HG02840 (cell line): ENCODE data around the gene TMEM97.
"Not testable (repeated sequence)": the region's sequence is repeated elsewhere in the genome, so short reads cannot be mapped to it uniquely, and the experiment has no call there.

Experiments
- ATAC-seq: cut with Tn5 transposase; IDR thresholded peaks from one replicate; pipeline ENCODE4 v1.9.1; 2021; ENCODE audit warnings: mild to moderate bottlenecking, moderate library complexity, moderate number of reproducible peaks; ENCODE audit not compliant: unreplicated experiment, low FRiP score

Gene TMEM97

DNA sequence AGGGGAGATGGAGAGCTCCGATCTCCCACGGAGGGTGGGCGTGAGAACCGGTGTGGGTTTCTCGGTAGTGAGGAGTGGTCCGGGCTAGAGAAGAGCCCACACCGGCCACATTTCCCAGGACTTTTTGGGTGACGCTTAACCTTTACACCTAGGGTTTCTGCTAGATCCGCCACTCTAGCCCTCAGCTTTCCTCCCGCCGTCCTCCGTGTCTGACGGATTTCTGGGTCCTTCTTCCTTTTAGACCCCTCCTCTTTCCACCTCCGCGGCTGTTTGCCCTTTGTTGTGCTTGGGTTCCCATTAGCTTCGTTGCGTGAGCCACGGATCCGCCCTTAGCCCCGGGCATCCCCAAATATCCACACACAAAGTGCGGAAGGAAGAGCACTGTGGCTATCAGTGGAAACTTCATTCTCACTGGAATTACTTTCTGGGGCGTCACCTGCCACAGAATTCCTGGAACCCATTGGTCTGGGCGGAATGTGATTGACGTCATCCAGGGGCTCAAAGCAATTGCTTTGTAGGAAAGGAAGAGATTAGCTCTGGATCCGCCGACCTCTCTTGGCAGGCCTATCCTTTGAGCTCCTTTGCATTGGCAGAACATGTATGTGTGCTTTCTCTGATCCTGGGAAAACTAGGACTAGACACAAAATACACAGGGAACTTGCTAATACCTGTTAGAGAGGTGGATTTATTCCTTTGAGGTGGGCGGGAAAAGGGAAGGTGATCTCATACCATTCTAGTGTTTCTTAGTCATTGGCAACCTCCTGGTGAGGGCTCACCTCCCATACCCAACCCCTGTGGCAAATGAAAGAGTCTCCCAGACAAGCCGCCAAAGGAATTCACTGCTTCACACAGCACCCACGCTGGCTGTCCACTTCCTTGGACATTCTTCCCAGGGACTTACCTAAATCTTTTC, 17.2 kb downstream of the TMEM97 start:
- no peak for ATAC-seq

DNA sequence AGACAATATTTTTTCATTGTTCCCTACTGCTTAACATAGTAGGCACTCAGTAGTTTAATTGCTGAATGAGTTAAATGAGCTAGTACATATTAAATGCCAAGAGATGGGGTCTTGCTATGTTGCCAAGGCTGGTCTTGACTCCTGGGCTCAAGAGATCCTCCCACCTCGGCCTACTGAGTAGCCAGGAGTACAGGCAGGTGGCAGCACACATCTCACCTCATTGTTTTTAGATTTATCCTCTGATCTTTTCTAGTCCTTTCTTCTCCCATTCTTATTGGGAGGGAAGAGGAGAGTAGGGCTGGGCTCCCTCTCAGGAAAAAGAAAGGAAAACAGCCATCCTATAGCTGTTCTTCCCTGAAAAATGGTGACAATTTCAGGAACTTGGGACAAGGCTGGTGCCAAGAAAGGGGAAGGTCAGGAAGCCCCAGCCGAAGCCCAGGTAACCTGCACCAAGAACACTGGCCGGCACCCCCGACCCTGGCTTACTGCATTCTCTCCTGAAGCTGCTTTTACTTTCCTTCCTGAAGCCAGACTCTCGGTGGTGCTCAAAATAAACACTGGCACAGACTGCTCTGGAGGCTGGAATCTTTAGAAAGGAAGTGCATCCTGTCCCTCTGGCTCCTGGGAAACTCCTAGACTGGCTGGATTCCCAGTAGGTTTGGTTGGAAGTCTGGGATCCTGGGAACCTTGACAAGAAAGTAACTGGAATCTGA, 19.2 kb downstream of the TMEM97 start:
- no peak for ATAC-seq

DNA sequence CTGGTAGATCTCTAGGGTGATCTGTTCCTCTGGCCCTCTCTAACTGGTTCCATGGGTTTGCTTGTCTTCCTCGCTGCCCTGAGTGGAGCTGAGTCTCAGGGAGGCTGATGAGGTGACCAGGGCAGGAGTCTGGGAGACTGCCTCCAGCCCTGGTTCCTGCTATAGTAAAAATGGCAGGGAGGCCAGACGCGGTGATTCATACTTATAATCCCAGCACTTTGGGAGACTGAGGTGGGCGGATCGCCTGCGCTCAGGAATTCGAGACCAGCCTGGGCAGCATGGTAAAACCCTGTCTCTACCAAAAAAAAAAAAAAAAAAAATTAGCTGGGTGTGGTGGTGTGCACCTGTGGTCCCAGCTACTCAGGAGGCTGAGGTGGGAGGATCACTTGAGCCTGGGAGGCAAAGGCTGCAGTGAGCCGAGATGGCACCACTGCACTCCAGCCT, 19.8 kb downstream of the TMEM97 start:
- not testable (repeated sequence) for ATAC-seq

DNA sequence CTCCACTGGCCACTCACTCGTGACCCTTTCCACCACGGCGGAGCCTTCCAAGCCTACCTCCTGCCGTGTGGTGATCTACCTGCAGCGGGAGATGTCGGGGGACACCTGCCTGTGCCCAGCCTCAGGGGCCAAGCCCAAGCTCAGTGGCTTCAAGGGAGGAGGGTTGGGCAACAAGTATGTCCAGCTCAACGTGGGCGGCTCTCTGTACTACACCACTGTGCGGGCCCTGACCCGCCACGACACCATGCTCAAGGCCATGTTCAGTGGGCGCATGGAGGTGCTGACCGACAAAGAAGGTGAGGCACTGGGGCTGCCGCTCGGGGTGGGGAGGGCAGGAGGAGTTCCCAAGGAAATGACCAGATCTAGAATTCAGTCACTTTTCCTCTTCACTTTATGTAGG, 20.4 kb downstream of the TMEM97 start:
- no peak for ATAC-seq

DNA sequence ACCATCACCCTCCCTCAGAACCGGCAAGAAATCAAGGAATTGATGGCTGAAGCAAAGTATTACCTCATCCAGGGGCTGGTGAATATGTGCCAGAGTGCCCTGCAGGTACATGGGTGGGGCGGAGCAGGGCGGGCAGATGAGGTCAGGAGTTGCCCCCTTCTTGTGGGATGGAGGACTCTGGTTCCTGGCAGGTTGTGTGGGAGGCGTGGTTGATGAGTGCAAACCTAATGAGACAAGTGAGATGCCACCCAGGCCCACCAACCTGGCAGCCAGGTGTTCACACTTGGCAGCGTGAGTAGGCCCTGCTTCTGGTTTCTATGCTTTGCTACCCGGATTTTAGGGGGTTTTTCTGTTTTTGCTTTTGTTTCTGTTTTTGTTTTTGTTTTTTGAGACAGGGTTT, 21.4 kb downstream of the TMEM97 start:
- no peak for ATAC-seq

DNA sequence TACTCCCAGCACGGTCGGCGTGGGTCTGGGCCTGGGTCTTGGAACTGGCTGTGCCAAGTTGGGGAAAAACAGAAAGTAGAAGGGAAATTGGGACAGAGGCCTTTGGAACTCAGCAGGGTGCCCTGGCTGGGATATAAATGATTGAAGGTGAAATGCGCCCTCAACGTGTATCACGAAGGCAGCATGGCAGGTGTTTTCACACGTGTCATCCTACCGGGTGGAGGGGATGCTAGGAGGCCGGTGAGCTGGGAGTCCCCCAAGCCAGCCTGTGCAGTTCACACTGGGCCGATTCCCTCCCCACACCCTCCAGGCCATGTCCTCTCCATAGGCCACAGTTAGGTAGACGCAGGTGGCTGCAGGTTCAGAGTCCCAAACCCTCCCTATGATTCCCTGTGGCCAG, 22.5 kb downstream of the TMEM97 start:
- ATAC-seq = no peak

DNA sequence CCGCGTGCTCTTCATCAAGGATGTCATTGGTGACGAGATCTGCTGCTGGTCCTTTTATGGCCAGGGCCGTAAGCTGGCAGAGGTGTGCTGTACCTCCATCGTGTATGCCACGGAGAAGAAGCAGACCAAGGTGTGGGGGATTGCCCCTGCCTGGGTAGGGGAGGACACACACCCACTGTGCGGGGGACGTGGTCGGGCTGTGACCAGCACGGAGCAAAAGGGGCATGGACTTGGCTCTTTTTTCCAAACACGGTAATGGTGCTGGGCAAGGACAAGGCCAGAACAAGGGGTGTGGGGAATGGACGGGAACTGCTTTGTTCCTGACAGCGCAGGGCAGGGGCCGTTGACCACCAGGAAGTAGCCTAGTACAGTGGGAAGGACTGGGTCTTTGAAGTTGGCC, 23.3 kb downstream of the TMEM97 start:
- no peak for ATAC-seq

DNA sequence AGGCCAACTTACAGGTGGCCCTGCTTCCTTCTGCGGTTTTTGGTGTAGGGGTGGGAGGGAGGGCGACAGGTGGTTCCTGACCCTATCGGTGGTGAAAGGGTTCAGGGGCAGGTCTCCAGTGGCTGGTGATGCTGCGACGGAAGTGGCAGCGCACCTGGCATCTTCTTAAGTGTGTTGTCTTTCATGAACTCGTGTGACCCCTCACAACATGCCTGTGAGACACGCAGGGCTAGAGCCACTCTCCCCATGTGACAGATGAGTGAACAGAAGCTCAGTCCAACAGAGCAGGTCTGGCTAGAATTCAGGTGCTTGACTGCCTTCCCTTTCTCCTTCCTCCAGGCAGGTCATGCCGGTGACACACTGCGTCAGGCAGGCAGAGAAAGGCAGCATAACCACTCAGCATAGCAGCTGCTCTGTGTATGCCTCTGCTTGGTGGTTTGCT, 24.5 kb downstream of the TMEM97 start:
- no peak for ATAC-seq

DNA sequence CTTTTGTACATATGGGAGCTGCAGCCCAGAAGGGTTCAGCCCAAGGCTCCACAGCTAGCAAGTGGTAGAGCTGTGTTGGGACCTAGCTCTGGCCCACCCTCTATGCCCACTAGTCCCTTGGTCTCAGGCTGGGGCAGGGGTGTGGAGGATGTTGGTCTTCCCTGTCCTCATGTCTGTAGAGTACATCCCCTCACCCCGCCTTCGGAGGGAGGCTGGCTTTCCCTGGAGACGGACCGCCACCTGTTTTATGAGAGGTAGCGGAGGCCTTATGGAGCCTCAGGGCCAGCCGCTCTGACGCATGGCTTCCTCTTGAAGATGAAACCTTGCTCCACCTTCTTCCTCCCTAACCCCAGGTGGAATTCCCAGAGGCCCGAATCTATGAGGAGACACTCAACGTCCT, 25.0 kb downstream of the TMEM97 start:
- ATAC-seq = no peak

DNA sequence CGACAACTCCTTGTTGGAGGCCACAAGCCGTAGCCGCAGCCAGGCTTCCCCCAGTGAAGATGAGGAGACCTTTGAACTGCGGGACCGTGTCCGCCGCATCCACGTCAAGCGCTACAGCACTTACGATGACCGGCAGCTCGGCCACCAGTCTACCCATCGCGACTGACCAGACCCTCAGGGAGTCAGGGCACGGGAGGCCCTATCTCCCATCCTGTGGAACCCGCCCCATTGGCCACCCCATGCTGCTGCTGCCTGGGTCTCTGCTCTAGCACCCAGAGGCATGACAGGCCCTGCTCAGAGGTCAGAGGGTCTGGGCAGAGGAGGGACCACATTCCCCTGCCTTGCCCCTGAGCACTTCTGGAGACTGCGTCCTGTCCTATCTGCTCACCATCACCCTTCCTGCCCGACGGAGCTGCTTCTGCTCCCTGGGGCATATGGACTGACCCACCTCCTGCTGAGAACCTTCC, 25.5 kb downstream of the TMEM97 start:
- ATAC-seq = no peak

DNA sequence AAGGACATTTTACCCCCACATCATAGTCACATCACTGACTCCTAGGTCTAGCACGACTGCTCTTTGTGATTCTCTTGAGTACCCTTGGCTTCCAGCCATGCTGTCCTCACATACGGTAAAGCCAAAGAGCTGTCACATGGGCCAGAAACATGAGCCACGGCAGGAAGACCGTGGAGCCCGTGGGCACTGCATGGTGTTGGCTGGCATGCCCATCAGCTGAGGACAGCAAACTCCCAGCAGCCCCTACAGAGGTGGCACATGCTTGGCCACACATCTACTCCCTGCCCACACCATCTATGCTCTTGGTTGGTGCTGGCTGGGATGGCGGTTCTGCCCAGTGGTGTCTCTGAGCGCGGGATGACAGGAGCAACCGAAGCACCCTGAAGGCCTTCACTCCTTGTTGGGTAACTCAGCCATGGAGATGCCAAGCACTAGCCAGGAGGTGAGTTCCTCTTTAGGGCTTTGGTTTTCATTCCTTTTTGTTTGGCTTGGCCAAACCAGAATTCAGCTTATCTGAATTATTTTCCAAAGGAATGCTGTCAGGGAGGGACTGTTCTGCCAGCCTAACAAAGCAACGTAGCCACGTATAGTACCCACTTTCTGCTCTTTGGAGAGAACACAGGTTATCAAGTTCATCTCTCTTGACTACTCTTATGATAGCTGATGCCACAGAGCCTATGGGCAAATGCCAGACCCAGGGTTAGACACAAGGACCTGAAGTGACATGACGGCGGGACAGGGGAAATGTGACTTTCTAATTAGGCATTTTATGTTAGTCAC, 26.6 kb downstream of the TMEM97 start:
- no peak for ATAC-seq

DNA sequence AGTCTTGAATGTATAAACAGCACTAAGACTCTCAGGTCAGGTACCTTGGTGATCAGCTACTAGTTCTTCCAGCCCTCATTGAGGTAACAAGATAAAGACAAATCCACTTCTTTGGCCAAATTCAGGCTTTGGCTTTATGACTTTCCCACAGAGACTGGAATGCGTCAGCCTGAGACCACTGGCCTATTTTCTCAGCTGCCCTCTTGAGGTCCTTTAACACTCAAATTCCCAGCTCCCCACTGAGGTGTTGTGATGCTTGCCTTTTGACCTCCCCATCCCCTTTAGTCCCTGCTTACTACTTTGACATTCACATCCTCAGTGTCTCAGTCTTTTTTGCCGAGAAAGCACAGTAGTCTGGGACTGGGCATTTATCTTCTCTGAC, 27.2 kb downstream of the TMEM97 start:
- no peak for ATAC-seq

DNA sequence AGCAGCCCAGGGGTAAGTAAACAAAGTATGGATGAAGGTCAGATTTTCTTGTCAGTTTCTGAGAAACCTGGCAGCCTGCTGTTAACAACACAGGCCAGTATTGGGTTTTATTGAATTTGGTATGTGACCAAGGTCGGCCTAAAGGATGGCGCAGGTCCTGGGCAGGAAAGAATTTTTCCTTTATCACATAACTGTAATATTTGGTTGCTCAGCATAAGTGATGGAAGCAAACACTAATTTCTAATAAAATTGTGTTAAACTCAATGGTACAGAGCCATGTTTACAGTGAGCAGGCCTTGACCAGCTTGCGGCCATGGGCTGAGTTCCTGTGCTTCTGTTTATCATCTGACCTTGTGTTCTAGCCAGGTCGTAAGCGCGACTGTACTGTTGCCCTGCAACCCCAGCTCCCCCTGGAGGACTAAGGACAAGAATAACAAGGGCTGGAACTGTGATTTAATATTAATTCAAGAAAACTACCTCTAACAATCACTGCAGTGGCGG, 27.8 kb downstream of the TMEM97 start:
- ATAC-seq = no peak

DNA sequence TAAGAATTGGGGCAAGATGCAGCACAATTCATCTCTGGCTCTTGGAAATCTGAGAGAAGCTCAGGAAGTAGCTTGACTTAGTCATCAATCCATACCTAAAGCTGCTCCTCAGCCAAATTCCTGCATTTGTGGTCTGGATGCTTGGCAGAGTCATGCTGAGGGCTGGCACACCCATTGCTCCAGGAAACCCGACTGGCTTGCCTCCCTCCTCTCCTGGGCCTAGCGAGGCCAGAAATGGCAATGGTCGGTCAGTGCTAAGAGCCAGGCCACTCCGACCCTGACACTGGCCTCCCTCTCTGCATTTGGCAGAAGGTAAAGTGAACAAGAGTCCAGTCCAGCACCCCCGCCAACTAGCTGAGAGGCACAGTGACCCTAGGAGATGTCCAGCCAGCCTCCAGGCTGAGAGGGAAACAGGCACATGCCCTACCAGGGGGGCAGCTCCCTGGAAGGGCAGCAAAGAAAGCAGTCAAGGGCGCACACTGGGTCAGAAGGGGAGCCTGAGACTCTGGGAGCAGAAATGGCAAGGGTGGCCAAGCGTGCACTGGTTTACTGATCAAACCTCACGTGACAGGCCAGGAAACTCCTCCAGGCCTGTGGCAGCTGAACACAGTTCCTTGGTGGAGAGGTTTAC, 28.4 kb downstream of the TMEM97 start:
- no peak for ATAC-seq

DNA sequence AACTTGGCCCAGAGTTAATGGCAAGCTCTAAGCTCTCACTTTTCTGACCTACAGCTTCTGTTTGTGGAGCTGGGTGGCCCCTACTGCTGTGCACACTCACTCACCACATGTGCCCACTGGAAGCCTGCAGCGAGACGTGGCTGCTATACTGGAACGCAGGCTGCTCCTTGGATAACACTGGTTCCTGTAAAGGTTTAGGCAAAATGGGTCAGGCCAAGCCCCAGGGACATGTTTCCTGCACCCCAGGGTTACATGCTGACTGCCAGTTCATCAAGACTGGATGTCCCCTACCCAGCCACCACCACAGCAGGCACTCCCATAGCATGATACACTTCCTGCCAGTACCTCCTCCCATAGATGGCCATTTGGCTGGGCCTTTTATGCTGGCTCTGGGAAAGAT, 30.0 kb downstream of the TMEM97 start:
- no peak for ATAC-seq

DNA sequence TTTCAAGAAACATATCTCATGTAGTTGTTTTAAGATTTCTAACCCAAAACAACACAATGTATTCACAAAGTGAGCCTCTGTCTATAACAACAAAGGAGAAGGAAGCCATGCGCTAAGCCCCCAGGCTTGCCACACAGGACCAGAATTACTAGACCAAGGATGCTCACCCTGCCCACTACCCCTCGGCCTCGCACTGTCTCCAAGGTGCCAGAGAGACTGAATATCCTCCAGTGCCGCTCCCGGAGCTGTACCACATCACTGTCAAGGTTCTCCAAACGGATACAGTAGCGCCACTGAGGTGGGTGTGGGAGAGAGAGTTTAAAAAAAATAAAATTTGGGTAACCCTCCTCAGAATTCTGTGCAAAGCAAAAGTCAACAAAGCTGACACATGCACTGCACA, 31.3 kb downstream of the TMEM97 start:
- no peak for ATAC-seq

DNA sequence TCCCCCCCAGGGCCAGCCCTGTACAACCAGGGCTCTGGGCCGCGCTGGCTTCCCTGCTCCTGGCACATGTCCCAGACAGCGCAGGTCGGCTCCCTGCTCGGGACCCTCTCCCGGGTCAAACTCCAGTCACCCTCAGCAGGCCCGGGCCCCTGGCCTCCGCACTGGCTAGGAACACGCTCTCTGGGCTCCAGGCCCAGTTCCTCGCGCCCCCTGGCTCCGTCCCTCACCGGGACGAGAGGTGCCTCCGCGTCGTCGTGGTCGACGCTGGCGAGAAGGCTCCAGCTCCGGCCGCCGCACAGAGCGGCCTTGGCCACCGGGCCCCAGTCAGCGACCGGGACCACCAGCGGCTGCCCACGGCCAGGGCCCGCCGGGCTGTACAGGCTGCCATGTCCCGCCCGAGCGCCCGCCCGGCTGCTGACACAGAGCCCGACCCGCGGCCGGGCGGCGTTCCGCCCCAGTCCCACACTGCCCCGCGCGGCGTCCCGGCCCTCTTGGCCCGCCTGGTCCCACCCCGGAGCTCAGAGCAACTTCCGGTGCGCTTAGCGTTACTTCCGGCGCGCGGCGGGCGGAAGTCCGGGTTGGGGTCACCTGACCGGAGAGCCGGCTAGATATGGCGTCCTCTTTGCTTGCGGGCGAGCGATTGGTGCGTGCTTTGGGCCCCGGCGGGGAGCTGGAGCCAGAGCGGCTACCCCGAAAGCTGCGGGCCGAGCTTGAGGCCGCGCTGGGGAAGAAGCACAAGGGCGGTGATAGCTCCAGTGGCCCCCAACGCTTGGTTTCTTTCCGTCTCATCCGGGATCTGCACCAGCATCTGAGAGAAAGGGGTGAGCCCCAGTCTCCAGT, 38.3 kb downstream of the TMEM97 start, which contains the start of gene POLDIP2:
POLDIP2 (minus strand) TSS at position 467 of the 840 bp plus-strand sequence; CDS start at position 388, 79 bp downstream.
- ATAC-seq = peak; percentile 97

DNA sequence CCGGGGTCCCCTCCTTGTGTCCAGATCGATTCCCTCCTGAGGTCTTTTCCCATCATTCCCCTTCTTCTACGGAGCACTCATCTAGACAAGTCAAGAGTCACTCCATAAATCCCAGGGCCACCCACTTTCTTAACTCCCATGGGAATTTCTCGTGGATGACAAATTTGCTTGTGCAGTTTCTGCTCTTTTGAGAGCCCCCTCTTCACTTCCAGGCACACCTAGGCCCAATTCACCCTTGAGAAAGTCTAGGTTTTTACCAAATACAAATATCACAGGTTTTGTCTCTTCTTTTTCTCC, 38.8 kb downstream of the TMEM97 start:
- ATAC-seq = no peak

DNA sequence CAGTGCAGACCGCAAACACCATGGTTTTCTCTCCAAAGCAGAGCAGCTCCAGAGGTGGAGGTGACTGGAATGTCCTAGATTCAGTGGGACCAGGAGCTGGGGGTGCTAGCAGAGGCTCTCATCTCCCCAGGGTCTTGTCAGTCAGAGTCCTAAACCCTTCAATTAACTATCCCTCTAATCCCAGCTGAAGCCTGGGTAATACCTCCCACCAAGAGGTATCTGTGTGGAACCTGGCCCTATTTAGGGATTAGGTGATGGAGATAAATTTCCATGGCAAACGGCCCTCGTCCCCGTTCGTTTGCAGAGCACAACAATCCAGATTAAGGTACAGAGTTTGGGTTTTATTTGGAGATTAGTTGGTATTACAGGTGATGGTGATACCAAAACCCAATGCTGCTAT, 44.2 kb downstream of the TMEM97 start:
- ATAC-seq = no peak
